ENCODE data around the gene RPL29. TPM values are rescaled to one million over a fixed set of nuclear protein-coding genes. Genes with fewer than 3 reads are reported as not detected.

Gene RPL29
- total and polyA plus RNA-seq, 2 of the 4 experiments (the other 2 are of a cell fraction) = 2,081 to 2,126 TPM

- Histone ChIP-seq H2BK5ac (ENCODE audit: low read depth, low read length, poor library complexity, severe bottlenecking) (peak overlapping the region; percentile 29), H3K9me1 (ENCODE audit: insufficient read depth, low read length) (no peaks in the 10 kb centered on the region), H4K20me1 (ENCODE audit: insufficient read depth, low read length) (no peaks in the 10 kb centered on the region), H3K4ac (ENCODE audit: low read depth, low read length) (peak overlapping the region; percentile 73), H3K18ac (ENCODE audit: low read depth, low read length) (no peak overlapping the region), H3K9me3 (ENCODE audit: control insufficient read depth, insufficient read depth, low read length) (no peaks in the 10 kb centered on the region), H2AFZ (replicated peaks; ENCODE audit: low read length, poor library complexity) (peak overlapping the region; percentile 91), H3K4me1 (ENCODE audit: control insufficient read depth, insufficient read depth, low read length) (peaks cover 11% of the 10 kb centered on the region), H2BK120ac (ENCODE audit: low read depth, low read length) (peak overlapping the region; percentile 63; the same call in 1 of the 2 replicates), H3K79me1 (ENCODE audit: low read depth in 1 of 2, low read length in 2 of 2) (no peaks in the 10 kb centered on the region), H4K91ac (ENCODE audit: insufficient read depth, low read depth, low read length) (peak overlapping the region; percentile 62), H2AK9ac (replicated peaks; ENCODE audit: low read depth, low read length, poor library complexity) (peak overlapping the region; percentile 87), H3K27ac (ENCODE audit: insufficient read depth, low read length) (no peak overlapping the region), H3K14ac (replicated peaks; ENCODE audit: low read depth, low read length) (peak overlapping the region; percentile 77), H3K36me3 (ENCODE audit: control insufficient read depth, insufficient read depth, low read length) (no peaks in the 10 kb centered on the region), H3K56ac (ENCODE audit: extremely low read depth, insufficient read depth, low read length) (no peak overlapping the region), H2AK5ac (ENCODE audit: low read depth, low read length) (peak overlapping the region; percentile 83; the same call in 1 of the 2 replicates), H3K27me3 (ENCODE audit: control insufficient read depth, insufficient read depth, low read length) (no peaks in the 10 kb centered on the region), H2BK20ac (ENCODE audit: low read depth, low read length) (peak overlapping the region; percentile 53; the same call in 1 of the 2 replicates), H2BK15ac (ENCODE audit: low read depth, low read length) (0 out of 3 replicates have a peak overlapping the region, but pooled peaks have one; percentile 62), H3K4me2 (ENCODE audit: low read depth, low read length) (peak overlapping the region; percentile 24; the same call in 1 of the 2 replicates), H3K9ac (ENCODE audit: low read depth, low read length) (peak overlapping the region; percentile 49; the same call in 1 of the 2 replicates), H3K23ac (ENCODE audit: low read depth, low read length) (peak overlapping the region; percentile 81), H4K5ac (ENCODE audit: low read depth, low read length) (0 out of 2 replicates have a peak overlapping the region, but pooled peaks have one; percentile 41), H4K8ac (ENCODE audit: low read depth in 2 of 2, low read length in 2 of 2) (peak overlapping the region in 1 of 2 experiments; percentile 94; a peak in 2 of 4 replicates), H3K4me3 (ENCODE audit: insufficient read depth, low read depth, low read length) (no peak overlapping the region)
- no TSS peak for BruUV-seq (replicated peaks)
- dilution Hi-C loops (cut with HindIII; ENCODE audit: low sequenced_read_pairs, unreplicated experiment) = no loop called here
- 1% methylated on average over 13 of the region's 15 CpGs; no CpG with 5 or more reads in 1 of the 2 experiments for WGBS, 2 experiments (ENCODE audit: extremely low coverage in 2 of 2, insufficient read length in 1 of 2)
- ChIA-PET CTCF (interaction anchor here (1.2 to 3.2 kb wide), 3 partner anchors 9 to 117 kb away, joined by 3 to 28 read pairs (median 3); no protein-coding TSS in a partner anchor), POLR2A (ENCODE audit: unreplicated experiment) (no interaction called here)
- TF ChIP-seq CTCF (conservative IDR thresholded peaks at IDR 0.05; ENCODE audit: low read depth, low read length) (no peak), MXI1 (IDR thresholded peaks at IDR 0.05; ENCODE audit: borderline replicate concordance, low read depth, low read length) (no peak), MAZ (IDR thresholded peaks at IDR 0.05; ENCODE audit: borderline replicate concordance, low read depth, low read length) (peak; percentile 82), CHD1 (IDR thresholded peaks at IDR 0.05; ENCODE audit: low read depth, low read length) (no peak), RAD21 (IDR thresholded peaks at IDR 0.05; ENCODE audit: low read length) (peak; percentile 17; the same call in 1 of the 2 replicates), FOS (IDR thresholded peaks at IDR 0.05; ENCODE audit: low read depth, low read length) (no peak), POLR2A (IDR thresholded peaks at IDR 0.05; ENCODE audit: low read depth, low read length) (no peak), NFE2L2 (IDR thresholded peaks at IDR 0.05; ENCODE audit: low read depth, low read length) (no peak), BHLHE40 (IDR thresholded peaks at IDR 0.05; ENCODE audit: low read depth, low read length) (no peak), CEBPB (IDR thresholded peaks at IDR 0.05; ENCODE audit: low read depth, low read length) (no peak), ELK1 (IDR thresholded peaks at IDR 0.05; ENCODE audit: borderline replicate concordance, low read depth, low read length) (no peak), SMC3 (IDR thresholded peaks at IDR 0.05; ENCODE audit: low read depth, low read length) (peak; percentile 41; the same call in 1 of the 2 replicates), RFX5 (IDR thresholded peaks at IDR 0.05; ENCODE audit: low read depth, low read length) (no peak), RCOR1 (IDR thresholded peaks at IDR 0.05; ENCODE audit: insufficient replicate concordance, low read length) (peak; percentile 52), MAFK (IDR thresholded peaks at IDR 0.05; ENCODE audit: low read depth, low read length) (no peak), USF2 (IDR thresholded peaks at IDR 0.05; ENCODE audit: low read depth, low read length) (no peak)
- intact Hi-C loops (cut with micrococcal nuclease) = no loop called here
- ATAC-seq (ENCODE audit: low read depth) (peak; percentile 53), DNase-seq (peak; percentile 82)
- in situ Hi-C loops (cut with MboI; ENCODE audit: low sequenced_read_pairs) = no loop called here
Measured at GRCh38 chr3:52005571-52005986, 9.9 kb upstream of the RPL29 start.

Measured in IMR-90 (cell line).